Cardiac ventricle fibroblast (primary cell): ENCODE results near the gene NSG2. TPM values are rescaled to one million over a fixed set of nuclear protein-coding genes. Genes with fewer than 3 reads are reported as not detected.

Source experiments
- total RNA-seq: library from RNA; depleted of rRNA; stranded (reverse); fragments of >200 nt; gene quantifications from 2 replicates; pipeline ENCODE4 v1.2.3, GENCODE V29; 2015

The NSG2 gene
- total RNA-seq, result not detected in 2 replicates

DNA sequence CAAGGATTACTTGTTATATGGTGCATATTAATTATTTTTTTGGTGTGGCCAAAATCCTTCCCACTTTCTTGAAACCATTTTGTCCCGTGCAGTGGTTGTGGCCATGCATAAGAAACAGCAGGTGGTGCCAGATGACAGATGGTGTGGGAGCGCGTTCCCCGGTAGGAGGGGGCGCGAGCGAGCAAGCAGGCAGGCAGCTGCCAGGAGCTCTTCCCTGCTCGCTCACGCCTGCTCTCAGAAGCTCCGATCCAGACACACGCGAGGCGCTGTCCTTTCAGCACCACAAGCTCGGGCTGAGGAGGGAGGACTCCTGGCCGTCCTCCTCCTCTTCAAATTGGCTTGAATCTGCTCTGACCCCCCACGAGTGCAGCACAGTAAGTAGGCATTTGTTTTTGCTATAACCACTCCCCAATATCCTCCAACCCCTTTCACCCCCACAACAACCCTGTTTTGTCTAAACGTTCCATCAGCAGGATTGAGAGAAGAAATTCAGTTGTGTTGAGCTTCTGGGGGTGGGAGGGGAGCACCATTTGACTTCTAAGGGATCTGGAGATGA lies at the start of gene NSG2:
Gene NSG2 (plus strand): TSS at position 237 of the 556 bp plus-strand sequence. CDS start 1,050 bp downstream, outside the sequence.

Other genes with a start within 250 kb of the NSG2 start
- 6.1 and 6.8 TPM in 2 replicates for gene CPEB4, start 157.4 kb upstream of the NSG2 start, total RNA-seq
- gene C5orf47, start 56.5 kb upstream of the NSG2 start, total RNA-seq, result not detected in 2 replicates